DND-41 (cell line): ENCODE data around the gene THOC1.

Source experiments
- ATAC-seq: fragments of 200-7000 bp; cut with Tn5 transposase; 3 replicates; pipeline ENCODE4 v1.9.1; 2021; ENCODE audit warnings: low read depth; ENCODE audit not compliant: insufficient read depth
- DNase-seq: peaks from one replicate; pipeline ENCODE4 v3.0.0-alpha.2; 2020
- H2AFZ ChIP-seq: 2 replicates; pipeline ENCODE4 v1.6.0; 2012; ENCODE audit warnings: low read depth, low read length
- H3K27ac ChIP-seq: 2 replicates; pipeline ENCODE4 v1.5.1; 2012; ENCODE audit warnings: low read length, inconsistent platforms
- H3K27me3 ChIP-seq: fragments of 200-600 bp; sonication (generic); 2 replicates; pipeline ENCODE4 v1.6.0; 2012; ENCODE audit warnings: low read length, mild to moderate bottlenecking, inconsistent platforms; ENCODE audit not compliant: insufficient read depth, poor library complexity
- H3K36me3 ChIP-seq: 2 replicates; pipeline ENCODE4 v1.5.1; 2012; ENCODE audit warnings: low read length, inconsistent platforms; ENCODE audit not compliant: insufficient read depth
- H3K4me1 ChIP-seq: 2 replicates; pipeline ENCODE4 v1.5.1; 2012; ENCODE audit warnings: mild to moderate bottlenecking, low read length; ENCODE audit not compliant: insufficient read depth
- H3K4me2 ChIP-seq: 2 replicates; pipeline ENCODE4 v1.6.0; 2012; ENCODE audit warnings: mild to moderate bottlenecking, moderate library complexity, low read length, inconsistent platforms; ENCODE audit not compliant: insufficient read depth
- H3K4me3 ChIP-seq, 2 experiments: fragments of 200-600 bp in 1 of 2; shearing (Covaris generic) in 1 of 2; 2 replicates each; pipeline ENCODE4 v1.5.1; 2012 to 2016; ENCODE audit warnings: inconsistent platforms in 2 of 2, low read length in 2 of 2, mild to moderate bottlenecking in 2 of 2, low read depth in 1 of 2, moderate library complexity in 1 of 2
- H3K79me2 ChIP-seq: 2 replicates; pipeline ENCODE4 v1.6.0; 2012; ENCODE audit warnings: low read length, inconsistent platforms; ENCODE audit not compliant: insufficient read depth
- H3K9ac ChIP-seq: 2 replicates; pipeline ENCODE4 v1.6.0; 2012; ENCODE audit warnings: low read depth, mild to moderate bottlenecking, inconsistent platforms, low read length, moderate library complexity
- H3K9me3 ChIP-seq: 2 replicates; pipeline ENCODE4 v1.5.1; 2012; ENCODE audit warnings: low read length, moderate library complexity, mild to moderate bottlenecking, inconsistent platforms; ENCODE audit not compliant: insufficient read depth, severe bottlenecking
- H4K20me1 ChIP-seq: 2 replicates; pipeline ENCODE4 v1.6.0; 2012; ENCODE audit warnings: low read length; ENCODE audit not compliant: insufficient read depth
- EZH2 ChIP-seq: IDR thresholded peaks from 3 replicates; pipeline ENCODE4 v1.6.1; 2012; ENCODE audit warnings: borderline replicate concordance, low read depth, mild to moderate bottlenecking, moderate library complexity, low read length, inconsistent platforms; ENCODE audit not compliant: severe bottlenecking
- TF ChIP-seq, protein P1 (sequence below): IDR thresholded peaks from 2 replicates; pipeline ENCODE4 v1.5.1; 2012; ENCODE audit warnings: borderline replicate concordance, low read length, moderate library complexity, mild to moderate bottlenecking; ENCODE audit not compliant: poor library complexity, severe bottlenecking; ENCODE audit errors: extremely low read depth

The THOC1 gene

DNA sequence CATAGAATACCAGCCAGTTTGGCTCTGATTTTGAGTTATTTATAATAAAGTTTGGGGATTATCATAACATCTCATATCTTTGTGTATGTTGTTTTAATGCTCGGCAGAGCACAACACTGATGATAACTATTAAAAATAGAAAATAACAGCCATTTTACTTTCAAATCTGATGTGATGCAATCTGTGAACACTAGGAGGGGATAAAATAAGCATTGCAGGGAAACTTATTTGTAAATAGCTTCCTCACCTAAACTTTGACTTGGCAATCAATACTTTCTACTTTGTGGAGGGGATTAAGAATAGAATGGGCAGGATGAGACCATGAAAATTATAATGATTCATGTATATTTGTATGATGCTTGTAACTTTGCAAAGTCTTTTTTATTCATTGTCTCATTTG, 55.1 kb downstream of the THOC1 start:
- Histone ChIP-seq H3K4me2 (no peak overlapping the region), H3K4me3 (no peak overlapping the region), H3K9me3 (no peaks in the 10 kb centered on the region), H3K36me3 (peaks cover 93% of the 10 kb centered on the region), H2AFZ (no peak overlapping the region), H3K9ac (no peak overlapping the region), H3K27me3 (no peaks in the 10 kb centered on the region), H3K27ac (no peak overlapping the region), H3K79me2 (no peaks in the 10 kb centered on the region; the same call in 1 of the 2 replicates), H4K20me1 (0 out of 2 replicates have a peak, but pooled peaks cover 3% of the 10 kb centered on the region), H3K4me1 (no peaks in the 10 kb centered on the region)
- DNase-seq (no peak), ATAC-seq (no peak)
- TF ChIP-seq EZH2 = no peak
- TF ChIP-seq, protein P1, sequence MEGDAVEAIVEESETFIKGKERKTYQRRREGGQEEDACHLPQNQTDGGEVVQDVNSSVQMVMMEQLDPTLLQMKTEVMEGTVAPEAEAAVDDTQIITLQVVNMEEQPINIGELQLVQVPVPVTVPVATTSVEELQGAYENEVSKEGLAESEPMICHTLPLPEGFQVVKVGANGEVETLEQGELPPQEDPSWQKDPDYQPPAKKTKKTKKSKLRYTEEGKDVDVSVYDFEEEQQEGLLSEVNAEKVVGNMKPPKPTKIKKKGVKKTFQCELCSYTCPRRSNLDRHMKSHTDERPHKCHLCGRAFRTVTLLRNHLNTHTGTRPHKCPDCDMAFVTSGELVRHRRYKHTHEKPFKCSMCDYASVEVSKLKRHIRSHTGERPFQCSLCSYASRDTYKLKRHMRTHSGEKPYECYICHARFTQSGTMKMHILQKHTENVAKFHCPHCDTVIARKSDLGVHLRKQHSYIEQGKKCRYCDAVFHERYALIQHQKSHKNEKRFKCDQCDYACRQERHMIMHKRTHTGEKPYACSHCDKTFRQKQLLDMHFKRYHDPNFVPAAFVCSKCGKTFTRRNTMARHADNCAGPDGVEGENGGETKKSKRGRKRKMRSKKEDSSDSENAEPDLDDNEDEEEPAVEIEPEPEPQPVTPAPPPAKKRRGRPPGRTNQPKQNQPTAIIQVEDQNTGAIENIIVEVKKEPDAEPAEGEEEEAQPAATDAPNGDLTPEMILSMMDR = peak; percentile 30

- H3K9me3 ChIP-seq = no peaks in the 10 kb centered on the region
- no peak overlapping the region for H3K27ac ChIP-seq
- no peaks in the 10 kb centered on the region for H3K27me3 ChIP-seq
- H3K79me2 ChIP-seq = peaks cover 3% of the 10 kb centered on the region; the same call in 1 of the 2 replicates
- no peak overlapping the region for H2AFZ ChIP-seq
- H4K20me1 ChIP-seq = 0 out of 2 replicates have a peak, but pooled peaks cover 3% of the 10 kb centered on the region
- TF ChIP-seq EZH2 = no peak
- TF ChIP-seq, protein P1 = no peak
- no peak overlapping the region for H3K4me2 ChIP-seq
- H3K9ac ChIP-seq = no peak overlapping the region
- H3K4me3 ChIP-seq = no peak overlapping the region
- no peaks in the 10 kb centered on the region for H3K4me1 ChIP-seq
- peaks cover 91% of the 10 kb centered on the region for H3K36me3 ChIP-seq
- ATAC-seq (no peak), DNase-seq (no peak)
These were observed 56.3 kb downstream of the THOC1 start for GRCh38 chr18:211582-211981.

DNA sequence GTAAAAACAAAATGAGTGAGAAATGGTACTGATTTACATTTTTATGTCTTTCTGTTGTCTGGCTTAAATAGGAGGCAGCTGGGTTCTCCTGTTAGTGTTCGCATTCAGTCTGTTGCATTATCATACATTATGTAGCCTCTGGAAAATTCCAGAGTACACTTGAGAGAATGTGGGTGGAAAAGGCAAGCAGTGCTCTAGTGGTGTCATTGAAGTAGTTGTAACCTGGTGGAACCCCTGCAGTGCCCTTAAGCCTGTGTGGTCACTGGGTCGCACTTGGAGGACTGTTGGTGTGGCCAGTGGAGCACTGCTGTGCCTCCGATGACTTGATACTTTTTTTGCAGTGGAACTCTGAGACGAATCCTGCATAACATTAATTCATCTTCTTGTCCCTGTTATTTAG, 57.1 kb downstream of the THOC1 start:
- no peak for TF ChIP-seq EZH2
- TF ChIP-seq, protein P1 = no peak
- H3K79me2 ChIP-seq = peaks cover 3% of the 10 kb centered on the region; the same call in 1 of the 2 replicates
- no peak for DNase-seq
- ATAC-seq = no peak
- no peaks in the 10 kb centered on the region for H3K4me1 ChIP-seq
- H3K27me3 ChIP-seq = no peaks in the 10 kb centered on the region
- H3K9ac ChIP-seq = no peak overlapping the region
- peaks cover 91% of the 10 kb centered on the region for H3K36me3 ChIP-seq
- H3K27ac ChIP-seq = no peak overlapping the region
- no peak overlapping the region for H2AFZ ChIP-seq
- H3K4me2 ChIP-seq = no peak overlapping the region
- H4K20me1 ChIP-seq = 0 out of 2 replicates have a peak, but pooled peaks cover 3% of the 10 kb centered on the region
- no peaks in the 10 kb centered on the region for H3K9me3 ChIP-seq
- H3K4me3 ChIP-seq = no peak overlapping the region

DNA sequence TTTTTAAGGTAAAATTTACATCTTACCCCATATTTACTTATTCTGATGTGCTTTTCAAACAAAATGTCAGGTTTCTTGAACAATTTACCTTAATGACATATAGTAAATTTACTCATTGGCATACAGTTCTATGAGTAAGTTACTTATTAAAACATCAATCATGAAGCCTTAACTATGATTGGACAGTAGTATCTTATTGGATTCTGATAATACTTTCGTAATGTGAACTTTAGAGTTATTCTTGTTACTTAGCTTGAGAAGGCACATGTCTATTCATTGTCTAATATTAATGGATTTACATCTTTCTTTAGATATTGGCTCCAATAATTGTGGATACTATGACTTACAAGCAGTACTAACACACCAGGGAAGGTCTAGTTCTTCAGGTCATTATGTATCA, 57.8 kb downstream of the THOC1 start:
- Histone ChIP-seq H4K20me1 (0 out of 2 replicates have a peak, but pooled peaks cover 3% of the 10 kb centered on the region), H3K27ac (no peak overlapping the region), H3K9me3 (no peaks in the 10 kb centered on the region), H3K4me1 (no peaks in the 10 kb centered on the region), H3K4me3 (no peak overlapping the region), H3K4me2 (no peak overlapping the region), H3K9ac (no peak overlapping the region), H2AFZ (no peak overlapping the region), H3K79me2 (peaks cover 3% of the 10 kb centered on the region; the same call in 1 of the 2 replicates), H3K27me3 (no peaks in the 10 kb centered on the region), H3K36me3 (peaks cover 91% of the 10 kb centered on the region)
- DNase-seq (no peak), ATAC-seq (no peak)
- TF ChIP-seq EZH2 = no peak
- TF ChIP-seq, protein P1 = no peak
